Spleen (tissue), 11 donors: Measurements from ENCODE around the gene AK8. TPM values are rescaled to one million over a fixed set of nuclear protein-coding genes. Genes with fewer than 3 reads are reported as not detected.

Experiments used
- DNase-seq: peaks from one replicate; pipeline ENCODE4 v3.0.0-alpha.2; 2020
- H3K27ac ChIP-seq, 8 donors: fragments of 200-600 bp; sonication (generic) in 7 of 8; 1 replicate in 4 of 8; 2 replicates in 4 of 8; pipeline versions ENCODE4 v1.5.0 to v1.8.0; 2016 to 2021; ENCODE audit warnings: inconsistent platforms in 4 of 8, mild to moderate bottlenecking in 4 of 8, moderate library complexity in 1 of 8
- H3K27me3 ChIP-seq, 7 donors: fragments of 200-600 bp; sonication (generic) in 6 of 7; replicated peaks in 1 of 7; 1 replicate in 4 of 7; 2 replicates in 3 of 7; pipeline versions ENCODE4 v1.5.0 to v1.8.0; 2016 to 2021; ENCODE audit warnings: inconsistent platforms in 3 of 7, mild to moderate bottlenecking in 1 of 7
- H3K36me3 ChIP-seq, 6 donors: fragments of 200-600 bp; sonication (generic) in 5 of 6; 1 replicate in 4 of 6; 2 replicates in 2 of 6; pipeline versions ENCODE4 v1.5.0 to v1.8.0; 2016 to 2021; ENCODE audit warnings: inconsistent platforms in 2 of 6
- H3K4me1 ChIP-seq, 6 donors: fragments of 200-600 bp; sonication (generic) in 5 of 6; 1 replicate in 3 of 6; 2 replicates in 3 of 6; pipeline versions ENCODE4 v1.5.0 to v1.8.0; 2016 to 2021; ENCODE audit warnings: inconsistent platforms in 3 of 6
- H3K4me3 ChIP-seq, 8 donors: fragments of 200-600 bp; sonication (generic) in 7 of 8; 1 replicate in 4 of 8; 2 replicates in 4 of 8; pipeline versions ENCODE4 v1.5.0 to v1.8.0; 2016 to 2021; ENCODE audit warnings: inconsistent platforms in 4 of 8, mild to moderate bottlenecking in 4 of 8, moderate library complexity in 2 of 8
- H3K9me3 ChIP-seq, 8 donors: fragments of 200-600 bp; sonication (generic) in 7 of 8; 1 replicate in 4 of 8; 2 replicates in 4 of 8; pipeline versions ENCODE4 v1.5.0 to v1.8.0; 2016 to 2021; ENCODE audit warnings: inconsistent platforms in 4 of 8
- CTCF ChIP-seq, 11 experiments: fragments of 200-600 bp in 7 of 11; fragments of 450-650 bp in 4 of 11; sonication (generic) in 4 of 11; IDR thresholded peaks in 8 of 11; conservative IDR thresholded peaks in 3 of 11; 1 replicate in 7 of 11; 2 replicates in 4 of 11; pipeline versions ENCODE4 v1.4.0 to v1.8.0; 2016 to 2021; ENCODE audit warnings: antibody characterized with exemption in 11 of 11, inconsistent platforms in 4 of 11, mild to moderate bottlenecking in 1 of 11
- POLR2A ChIP-seq, 3 donors: fragments of 450-650 bp; IDR thresholded peaks; one replicate each; pipeline ENCODE4 v1.5.1; 2017; ENCODE audit warnings: antibody characterized with exemption in 3 of 3, mild to moderate bottlenecking in 1 of 3
- POLR2AphosphoS5 ChIP-seq, 3 donors: sonication (generic); formaldehyde crosslinking; IDR thresholded peaks; one replicate each; pipeline ENCODE4 v1.5.1; 2017; ENCODE audit warnings: antibody characterized with exemption in 3 of 3
- WGBS, 5 donors: extraction: QIAGEN DNeasy Blood & Tissue Kit in 3 of 5; methylation state at CpG; one replicate each; pipeline versions ENCODE4 v1.1.5 to v1.1.7; 2013 to 2018; 5-methylcytosine and 5-hydroxymethylcytosine counted together
- intact Hi-C: fragments of 100-400 bp; cut with DNase I; formaldehyde crosslinking; loops from one replicate; pipeline ENCODE4 v1.15.0; 2023; ENCODE audit warnings: low total_unique reads
- polyA plus RNA-seq, 3 donors: library from polyadenylated mRNA; stranded (reverse); fragments of 200-250 nt; gene quantifications; one replicate each; pipeline ENCODE4 v1.2.1, GENCODE V29; 2013
- total RNA-seq, 7 donors: library from RNA; depleted of rRNA in 3 of 7; stranded (reverse); fragments of >200 nt in 3 of 7; fragmentation: NEBNext Ultra II Directional in 4 of 7; extraction: Animal tissue kit (Norgen Biotek cat#: 25700) in 4 of 7; gene quantifications; one replicate each; pipeline versions ENCODE4 v1.1.0 to v1.2.1, GENCODE V29; 2016 to 2021
- donor health status: healthy with polysubstance abuse.
- donor health status: DM: no; HTN: no; CAD: no; lungs with moderate emphysema.
- donor health status: DM: no; HTN: no; CAD: no.
- donor health status: Bipolar disorder and iron deficiency.
- donor health status: healthy.
- donor health status: DM: no; HTN: no; CAD: no.
- donor health status: DM: yes; HTN: yes; CAD: no.

Gene AK8
- total and polyA plus RNA-seq, 10 donors: 0.22 to 1.8 (median 0.93) TPM

GRCh38 chr9:132757016-132757415 lies 121.1 kb downstream of the AK8 start:
- no peaks in the 10 kb centered on the region for H3K9me3 ChIP-seq
- no peak overlapping the region for H3K4me3 ChIP-seq
- H3K27me3 ChIP-seq: peaks cover 0 to 5% (median 0%) of the 10 kb centered on the region in 7 donors
- no peaks in the 10 kb centered on the region for H3K36me3 ChIP-seq
- DNase-seq: no peak
- TF ChIP-seq CTCF (IDR thresholded peaks at IDR 0.05 in 8 of 11, conservative IDR thresholded peaks at IDR 0.05 in 3 of 11) (no peak), POLR2AphosphoS5 (IDR thresholded peaks at IDR 0.05) (no peak), POLR2A (IDR thresholded peaks at IDR 0.05) (no peak)
- intact Hi-C loops: no loop called here
- no peak overlapping the region for H3K27ac ChIP-seq
- no peaks in the 10 kb centered on the region for H3K4me1 ChIP-seq
- 82 to 93% (median 90%) methylated on average over 17 to 18 of the region's 18 CpGs for WGBS, 5 donors

GRCh38 chr9:132756214-132756845 lies 121.8 kb downstream of the AK8 start:
- Histone ChIP-seq H3K4me3 (no peak overlapping the region), H3K27me3 (no peaks in the 10 kb centered on the region), H3K27ac (no peak overlapping the region), H3K9me3 (no peaks in the 10 kb centered on the region), H3K36me3 (no peaks in the 10 kb centered on the region), H3K4me1 (no peaks in the 10 kb centered on the region)
- 83 to 90% (median 83%) methylated on average over 18 of the region's 18 CpGs for WGBS, 5 donors
- intact Hi-C loops: no loop called here
- no peak for DNase-seq
- no peak for TF ChIP-seq POLR2A (IDR thresholded peaks at IDR 0.05)
- no peak for TF ChIP-seq POLR2AphosphoS5 (IDR thresholded peaks at IDR 0.05)
- no peak for TF ChIP-seq CTCF (IDR thresholded peaks at IDR 0.05 in 8 of 11, conservative IDR thresholded peaks at IDR 0.05 in 3 of 11)

- Histone ChIP-seq H3K36me3 (no peaks in the 10 kb centered on the region), H3K4me3 (no peak overlapping the region), H3K9me3 (no peaks in the 10 kb centered on the region), H3K4me1 (no peaks in the 10 kb centered on the region), H3K27ac (no peak overlapping the region), H3K27me3 (no peaks in the 10 kb centered on the region)
- no peak for TF ChIP-seq POLR2A (IDR thresholded peaks at IDR 0.05)
- no peak for TF ChIP-seq CTCF (IDR thresholded peaks at IDR 0.05 in 8 of 11, conservative IDR thresholded peaks at IDR 0.05 in 3 of 11)
- TF ChIP-seq POLR2AphosphoS5 (IDR thresholded peaks at IDR 0.05): no peak
- 90 to 97% (median 95%) methylated on average over 6 to 9 of the region's 9 CpGs for WGBS, 5 donors
- intact Hi-C loops: no loop called here
- DNase-seq: no peak
These were observed 123.0 kb downstream of the AK8 start for GRCh38 chr9:132755096-132755495.

GRCh38 chr9:132754236-132754635 lies 123.8 kb downstream of the AK8 start:
- H3K4me3 ChIP-seq: no peak overlapping the region
- H3K27me3 ChIP-seq: no peaks in the 10 kb centered on the region
- TF ChIP-seq CTCF (IDR thresholded peaks at IDR 0.05 in 8 of 11, conservative IDR thresholded peaks at IDR 0.05 in 3 of 11) (no peak), POLR2AphosphoS5 (IDR thresholded peaks at IDR 0.05) (no peak)
- DNase-seq: no peak
- 83 to 92% (median 86%) methylated on average over 7 of the region's 7 CpGs for WGBS, 5 donors
- H3K9me3 ChIP-seq: no peaks in the 10 kb centered on the region
- H3K4me1 ChIP-seq: no peaks in the 10 kb centered on the region
- H3K36me3 ChIP-seq: no peaks in the 10 kb centered on the region
- H3K27ac ChIP-seq: no peak overlapping the region
- intact Hi-C loops: no loop called here
